HG02763 (cell line): ENCODE data around the gene CERS5.
A peak's percentile ranks its signal among the peaks of the same experiment; 100 is the strongest.
"Not testable (repeated sequence)": the region's sequence is repeated elsewhere in the genome, so short reads cannot be mapped to it uniquely, and the experiment has no call there.

Source experiments
- ATAC-seq: cut with Tn5 transposase; IDR thresholded peaks from one replicate; pipeline ENCODE4 v1.9.1; 2021; ENCODE audit warnings: mild to moderate bottlenecking, moderate library complexity; ENCODE audit not compliant: unreplicated experiment

The CERS5 gene

DNA sequence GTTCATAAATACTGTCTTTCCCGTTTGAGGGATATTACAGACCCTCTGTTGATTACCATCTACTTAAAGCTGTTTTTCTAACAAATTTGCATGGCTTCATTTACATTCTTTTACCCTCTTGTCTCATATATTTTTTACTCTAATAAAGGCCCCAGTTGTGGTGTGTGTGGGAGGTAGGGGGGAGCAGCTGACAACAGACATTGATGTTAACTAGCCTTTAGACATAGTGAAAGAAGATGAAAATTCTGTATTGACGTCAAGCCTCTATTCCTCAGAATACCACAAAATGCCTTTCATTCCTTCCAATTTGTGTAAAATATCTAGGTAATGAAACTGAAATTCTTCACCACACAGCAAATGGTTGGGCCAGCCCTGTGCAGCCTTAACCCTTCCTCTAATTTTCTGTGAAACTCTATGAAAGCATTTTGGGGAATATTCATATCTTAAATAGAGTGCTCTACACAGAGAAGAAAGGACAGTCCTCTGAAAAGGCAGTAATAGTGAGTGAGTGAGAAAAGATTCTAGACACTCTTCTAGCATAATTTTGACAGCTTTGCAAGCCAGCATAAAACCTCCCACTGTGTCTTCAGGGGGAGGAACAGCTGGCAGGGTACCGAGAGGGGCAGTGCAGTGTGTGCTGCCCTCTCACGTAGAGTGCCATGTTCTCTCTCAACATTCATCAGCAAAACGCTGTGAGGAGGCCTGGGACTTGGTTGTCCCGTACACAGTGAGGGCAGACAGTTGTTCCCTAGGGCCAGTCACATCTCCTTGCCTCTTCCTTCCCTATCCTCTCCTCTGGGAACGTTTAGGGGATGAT, 20.1 kb upstream of the CERS5 start:
- ATAC-seq = no peak

DNA sequence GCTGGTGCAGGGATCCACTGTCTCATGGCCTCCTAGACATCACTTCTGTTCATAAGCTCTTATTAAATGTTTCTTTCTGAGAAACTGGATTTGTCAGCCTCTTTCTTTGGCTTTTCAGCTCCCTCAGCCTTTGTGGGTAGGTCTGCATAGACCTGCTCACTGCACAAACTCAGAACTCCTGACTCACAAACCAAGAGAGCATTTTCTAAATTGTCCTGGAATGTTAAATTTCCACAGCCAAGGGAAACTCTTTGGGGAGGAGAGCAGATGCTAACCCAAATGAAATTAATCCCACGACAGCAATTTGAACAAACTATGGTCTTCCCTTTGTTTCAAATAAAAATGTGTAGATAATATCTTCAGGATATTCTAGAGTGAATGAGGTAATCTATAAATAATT, 19.5 kb upstream of the CERS5 start:
- ATAC-seq = no peak

DNA sequence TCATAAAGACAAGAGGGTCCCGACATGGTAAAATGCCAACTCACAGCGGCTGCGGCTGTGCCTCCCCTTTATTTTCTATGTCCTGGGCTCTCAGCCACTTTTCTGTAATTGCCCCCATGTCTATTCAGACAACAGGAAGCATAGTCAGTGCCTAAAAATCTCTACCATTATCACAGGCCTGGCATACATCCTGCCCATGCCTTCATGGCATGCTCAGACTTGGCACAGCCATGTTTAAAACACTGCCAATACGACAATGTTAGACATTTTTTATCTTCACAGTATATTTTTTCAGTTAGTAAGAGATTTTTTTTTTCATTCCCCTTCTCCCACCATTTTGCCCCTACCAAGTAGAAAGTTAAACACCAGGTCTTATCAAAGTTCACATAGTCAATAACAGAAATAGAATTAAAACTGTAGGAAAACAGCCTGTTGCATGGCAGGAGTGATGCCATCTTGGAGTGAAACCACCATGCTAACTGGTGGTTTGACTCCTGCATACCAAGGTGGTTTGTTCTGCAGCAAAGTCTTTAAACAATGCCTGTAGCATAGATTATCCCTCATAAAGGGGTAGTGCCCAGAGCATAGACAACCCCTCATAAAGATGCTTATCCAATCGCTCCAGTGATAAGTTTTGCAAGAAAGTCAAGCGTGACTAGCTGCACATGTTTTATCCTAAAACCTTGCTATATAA, 18.9 kb upstream of the CERS5 start:
- no peak for ATAC-seq

DNA sequence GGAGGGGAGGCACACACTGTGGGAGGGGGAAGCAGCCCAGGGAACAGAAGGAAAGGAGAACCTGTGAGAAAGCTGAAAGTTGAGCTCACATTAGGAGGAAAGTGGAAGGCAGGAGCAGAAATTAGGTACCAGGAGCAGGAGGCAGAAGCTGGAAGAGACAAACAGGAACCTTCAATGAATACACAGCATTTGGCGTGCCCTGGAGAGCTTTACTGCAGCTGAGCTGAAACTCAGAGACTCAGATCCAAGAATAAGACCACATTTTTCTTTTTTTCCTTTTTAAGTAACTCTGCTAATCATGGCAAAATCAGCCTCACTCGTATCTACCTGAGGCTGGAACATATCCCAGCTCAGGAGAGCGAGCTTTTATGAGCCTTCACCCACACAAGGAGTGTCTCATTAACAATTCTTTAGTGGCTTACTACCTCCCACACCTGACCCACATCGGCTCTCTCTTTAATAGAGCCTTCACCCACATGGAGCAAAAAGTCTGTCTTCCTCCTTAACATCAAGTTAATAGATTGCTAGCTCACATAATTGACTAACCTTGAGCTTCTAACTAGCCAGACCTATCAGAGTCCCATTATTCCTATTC, 18.2 kb upstream of the CERS5 start:
- no peak for ATAC-seq

DNA sequence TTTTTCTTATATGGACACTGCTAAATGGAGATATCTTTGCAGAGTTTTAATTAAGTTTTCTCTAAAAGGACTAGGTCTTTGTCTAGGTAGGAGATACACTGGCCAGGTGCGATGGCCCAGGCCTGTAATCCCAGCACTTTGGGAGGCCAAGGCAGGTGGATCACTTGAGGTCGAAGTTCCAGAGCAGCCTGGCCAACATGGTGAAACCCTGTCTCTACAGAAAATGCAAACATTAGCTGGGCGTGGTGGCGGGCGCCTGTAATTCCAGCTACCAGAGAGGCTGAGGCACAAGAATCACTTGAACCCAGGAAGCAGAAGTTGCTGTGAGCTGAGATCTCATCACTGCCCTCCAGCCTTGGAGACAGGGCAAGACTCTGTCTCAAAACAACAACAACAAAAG, 17.1 kb upstream of the CERS5 start:
- no peak for ATAC-seq

DNA sequence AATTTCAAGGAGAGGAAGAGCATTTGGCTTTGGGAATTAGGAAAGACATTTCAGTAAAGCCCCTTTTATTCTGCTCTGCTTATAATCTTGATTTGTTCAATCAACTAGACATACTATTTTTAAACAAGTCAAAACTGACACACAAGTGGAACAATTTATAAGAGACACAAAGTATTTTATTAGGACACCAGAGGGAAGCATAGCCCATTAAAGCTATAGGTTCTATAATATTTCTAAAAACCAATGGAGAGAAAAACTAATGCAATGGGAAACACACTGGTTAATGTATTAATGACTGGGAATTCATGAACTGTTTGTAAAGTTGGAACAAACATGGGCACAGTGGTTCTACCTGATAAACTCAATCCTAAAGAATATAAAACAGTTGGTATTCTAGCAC, 15.3 kb upstream of the CERS5 start:
- no peak for ATAC-seq

DNA sequence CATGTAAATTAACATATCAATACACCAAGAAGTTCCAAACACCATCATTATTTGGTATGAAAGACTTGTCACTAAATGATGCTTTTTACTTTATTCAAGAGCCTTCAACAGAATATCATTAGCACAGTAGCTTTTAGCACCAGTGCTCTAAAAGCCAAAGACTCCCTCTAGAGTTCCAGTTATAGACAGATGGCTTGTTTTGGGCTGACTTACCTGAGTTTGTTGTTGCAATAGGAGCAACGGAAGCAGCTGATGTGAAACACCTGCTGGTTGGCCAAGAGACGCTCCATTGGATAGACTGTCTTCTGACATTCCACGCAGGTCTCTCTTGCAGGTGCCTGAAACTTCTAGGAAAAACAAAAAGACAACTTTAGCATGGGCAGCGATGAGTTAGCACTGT, 14.5 kb upstream of the CERS5 start:
- ATAC-seq = no peak

DNA sequence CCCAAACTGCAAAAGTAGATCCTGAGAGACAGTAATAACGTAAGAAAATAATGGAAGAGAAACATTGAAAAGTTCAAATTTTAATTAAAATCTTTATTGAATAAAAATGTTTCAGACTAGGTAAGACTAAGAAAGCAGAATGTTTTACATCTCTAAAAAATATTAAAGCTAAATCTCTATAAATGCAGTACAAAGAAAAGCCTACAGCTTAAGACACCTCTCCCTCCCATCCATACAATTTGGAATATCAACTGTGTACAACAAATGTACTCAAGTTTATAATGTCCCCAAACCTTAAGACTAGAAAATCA, 8.5 kb upstream of the CERS5 start:
- no peak for ATAC-seq

DNA sequence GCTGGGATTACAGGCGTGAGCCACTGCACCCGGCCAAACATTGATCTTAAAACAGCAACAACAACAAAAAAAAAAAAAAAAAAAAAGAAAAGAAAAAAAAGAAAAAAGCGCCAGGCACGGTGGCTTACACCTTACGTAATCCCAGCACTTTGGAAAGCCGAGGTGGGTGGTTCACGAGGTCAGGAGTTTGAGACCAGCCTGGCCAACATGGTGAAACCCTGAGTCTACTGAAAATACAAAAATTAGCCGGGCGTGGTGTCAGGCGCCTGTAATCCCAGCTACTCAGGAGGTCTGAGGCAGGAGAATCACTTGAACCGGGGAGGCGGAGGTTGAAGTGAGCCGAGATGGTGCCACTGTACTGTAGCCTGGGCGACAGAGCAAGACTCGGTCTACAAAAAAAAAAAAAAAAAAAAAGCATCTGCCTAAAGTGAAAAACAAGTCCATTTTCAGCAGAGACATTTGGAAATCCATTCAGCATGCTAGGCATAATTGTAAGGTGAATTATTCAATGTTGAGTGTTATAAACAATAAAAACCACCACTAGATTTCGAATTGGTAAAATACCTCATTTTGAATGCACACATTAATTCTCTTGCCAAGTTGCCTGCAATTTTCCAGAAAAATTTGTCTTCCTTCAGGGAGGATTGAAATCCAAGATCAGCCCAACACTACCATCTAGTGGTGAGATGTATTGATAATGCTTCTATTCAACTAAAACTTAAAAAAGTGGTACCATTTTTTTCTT, 8.0 kb upstream of the CERS5 start:
- no peak for ATAC-seq

DNA sequence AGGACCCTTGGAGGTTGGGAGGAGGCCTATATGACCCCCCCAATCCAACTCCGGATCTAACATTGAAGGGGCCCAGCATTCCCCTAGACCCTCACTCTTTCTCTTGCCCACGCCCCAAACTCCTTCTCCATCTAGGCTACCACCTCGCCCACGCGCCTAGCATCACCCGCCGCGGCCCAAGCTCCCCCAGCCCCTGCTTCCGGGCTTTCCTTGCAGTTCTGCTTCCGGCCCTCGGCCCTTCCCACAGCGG, 445 bp downstream of the CERS5 start:
- ATAC-seq = peak; percentile 34

DNA sequence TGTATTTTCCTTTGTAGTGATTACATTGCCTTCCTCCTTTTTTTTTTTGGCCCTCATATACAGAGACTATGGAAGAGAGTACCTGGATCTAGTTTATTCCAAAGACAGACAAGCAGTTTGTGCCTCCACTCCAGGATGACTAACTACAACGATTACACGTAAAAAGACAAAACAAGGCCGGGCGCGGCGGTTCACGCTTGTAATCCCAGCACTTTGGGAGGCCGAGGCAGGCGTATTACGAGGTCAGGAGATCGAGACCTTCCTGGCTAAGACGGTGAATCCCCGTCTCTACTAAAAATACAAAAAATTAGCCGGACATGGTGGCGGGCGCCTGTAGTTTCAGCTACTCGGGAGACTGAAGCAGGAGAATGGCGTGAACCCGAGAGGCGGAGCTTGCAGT, 2.2 kb downstream of the CERS5 start:
- no peak for ATAC-seq

DNA sequence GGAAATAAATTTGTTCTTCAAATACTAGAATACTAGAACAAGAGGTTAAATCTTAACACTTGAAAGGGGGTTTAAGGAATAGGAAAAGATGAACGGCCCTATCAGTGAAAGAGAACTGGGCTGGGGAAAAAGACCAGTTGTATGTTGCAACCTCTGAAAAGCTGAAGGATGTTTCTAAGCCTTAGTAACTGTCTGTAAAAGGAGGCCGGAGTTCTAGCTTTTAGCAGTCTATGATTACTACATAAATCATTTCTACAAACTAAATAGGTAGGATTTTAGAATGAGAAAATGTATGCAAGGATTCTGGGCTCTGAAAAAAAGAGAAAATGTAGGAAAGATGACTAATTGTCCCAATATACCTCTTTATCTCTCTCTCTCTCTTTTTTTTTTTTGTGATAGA, 4.9 kb downstream of the CERS5 start:
- no peak for ATAC-seq

DNA sequence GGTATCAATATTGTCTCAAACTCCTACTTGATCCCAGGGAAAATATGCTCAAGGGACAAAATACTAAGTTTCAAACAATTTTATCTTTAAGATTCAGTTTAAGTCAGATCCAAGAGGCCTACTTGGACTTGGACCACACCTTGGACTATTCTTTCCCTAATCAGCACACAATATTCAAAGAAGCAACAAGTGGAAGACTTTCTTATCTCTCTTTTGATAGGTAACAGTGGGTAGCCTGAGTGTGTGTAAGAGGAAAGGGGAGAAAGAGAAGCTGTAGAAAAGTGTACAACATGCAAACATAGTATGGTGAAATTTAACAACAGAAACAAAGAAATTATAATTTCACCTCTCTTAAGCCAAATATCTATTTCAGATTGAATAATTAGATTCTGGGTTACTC, 6.5 kb downstream of the CERS5 start:
- ATAC-seq = no peak

DNA sequence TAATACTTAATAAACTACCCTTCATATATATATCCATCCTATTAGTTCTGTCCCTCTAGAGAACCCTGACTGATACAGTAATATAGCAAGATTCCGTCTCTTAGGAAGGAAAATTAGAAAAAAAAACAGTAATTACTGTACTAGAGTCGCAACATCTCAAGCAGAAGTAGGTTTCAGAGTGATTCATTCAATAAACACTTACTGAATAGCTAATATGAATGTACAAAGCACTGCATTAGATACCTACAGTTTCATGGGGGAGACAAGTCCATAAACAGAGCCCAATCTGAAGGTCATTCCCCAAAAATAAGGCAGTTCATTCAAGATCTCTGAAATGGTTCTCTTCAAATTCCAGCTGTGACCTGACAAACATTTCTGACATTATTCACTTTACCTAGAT, 9.9 kb downstream of the CERS5 start:
- no peak for ATAC-seq

DNA sequence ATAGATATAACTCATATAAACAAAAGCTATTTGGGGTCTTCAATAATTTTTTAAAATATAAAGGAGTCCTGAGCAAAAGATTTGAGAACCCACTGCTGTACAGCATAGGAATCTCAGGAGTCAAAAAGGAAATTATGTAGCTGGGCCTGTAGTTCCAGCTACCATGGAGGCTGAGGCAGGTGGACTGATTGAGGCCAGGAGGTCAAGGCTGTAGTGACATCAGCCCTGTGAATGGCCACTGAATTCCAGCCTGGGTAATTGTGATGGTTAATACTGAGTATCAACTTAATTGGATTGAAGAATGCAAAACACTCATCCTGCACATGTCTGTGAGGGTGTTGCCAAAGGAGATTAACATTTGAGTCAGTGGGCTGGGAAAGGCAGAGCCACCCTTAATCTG, 10.5 kb downstream of the CERS5 start:
- no peak for ATAC-seq

DNA sequence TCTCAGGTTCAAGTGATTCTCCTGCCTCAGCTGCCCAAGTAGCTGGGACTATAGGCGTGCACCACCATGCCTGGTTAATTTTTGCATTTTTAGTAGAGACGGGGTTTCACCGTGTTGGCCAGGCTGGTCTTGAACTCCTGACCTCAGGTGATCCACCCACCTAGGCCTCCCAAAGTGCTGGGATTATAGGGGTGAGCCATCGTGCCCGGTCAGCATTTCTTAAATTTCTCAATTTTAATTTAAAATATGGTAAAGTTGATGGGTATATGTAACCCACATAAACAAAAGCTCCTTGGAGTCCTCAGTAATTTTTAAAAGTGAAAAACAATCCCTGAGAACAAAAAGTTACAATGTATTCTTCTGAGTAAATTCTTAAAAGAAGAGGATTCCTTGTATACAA, 12.2 kb downstream of the CERS5 start:
- ATAC-seq = not testable (repeated sequence)

DNA sequence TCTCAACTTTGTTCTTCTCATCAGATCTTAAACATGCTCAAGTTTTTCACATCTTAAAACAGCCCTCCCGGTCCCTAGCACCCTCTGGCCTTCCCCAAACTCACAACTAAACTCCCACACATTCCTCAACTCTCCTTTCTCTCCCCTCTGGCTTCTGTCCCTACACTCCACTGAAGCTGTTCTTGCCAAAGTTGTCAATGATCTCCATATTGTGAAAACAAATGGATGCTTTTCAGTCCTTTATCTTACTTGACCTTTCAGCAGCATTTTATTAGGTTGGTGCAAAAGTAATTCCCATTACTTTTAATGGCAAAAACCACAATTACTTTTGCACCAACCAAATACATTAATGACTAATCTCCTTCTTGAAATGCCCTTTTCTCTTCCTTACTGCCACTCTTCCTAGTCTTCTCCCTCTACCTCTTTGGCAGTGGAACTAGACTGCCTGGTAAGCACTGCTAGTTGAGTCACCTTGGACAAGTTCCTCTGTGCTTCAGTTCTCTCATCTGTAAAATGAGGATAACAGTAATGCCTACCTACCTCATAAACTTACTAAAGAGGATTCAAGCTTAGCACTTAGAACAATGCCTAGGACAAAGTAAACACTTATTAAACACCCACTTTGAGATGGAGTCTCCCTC, 16.0 kb downstream of the CERS5 start:
- no peak for ATAC-seq

DNA sequence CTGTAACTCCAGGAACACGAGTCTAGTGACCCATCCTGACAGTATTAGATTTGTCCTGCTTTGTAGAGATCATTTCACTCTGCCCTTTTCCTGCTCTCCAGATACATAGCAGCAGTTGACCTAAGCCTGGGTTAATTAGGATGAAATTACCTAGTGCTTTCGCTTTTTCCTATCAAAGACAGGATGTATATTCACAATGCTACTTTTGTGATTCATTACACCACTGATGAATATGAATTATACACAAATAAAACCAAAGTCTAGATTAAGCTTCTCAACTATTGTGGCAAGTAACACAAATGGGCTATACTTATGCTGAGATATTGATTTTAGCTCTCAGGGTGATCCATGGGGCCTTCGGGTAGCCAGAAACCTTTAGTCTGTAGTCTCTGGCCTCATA, 17.9 kb downstream of the CERS5 start:
- no peak for ATAC-seq

DNA sequence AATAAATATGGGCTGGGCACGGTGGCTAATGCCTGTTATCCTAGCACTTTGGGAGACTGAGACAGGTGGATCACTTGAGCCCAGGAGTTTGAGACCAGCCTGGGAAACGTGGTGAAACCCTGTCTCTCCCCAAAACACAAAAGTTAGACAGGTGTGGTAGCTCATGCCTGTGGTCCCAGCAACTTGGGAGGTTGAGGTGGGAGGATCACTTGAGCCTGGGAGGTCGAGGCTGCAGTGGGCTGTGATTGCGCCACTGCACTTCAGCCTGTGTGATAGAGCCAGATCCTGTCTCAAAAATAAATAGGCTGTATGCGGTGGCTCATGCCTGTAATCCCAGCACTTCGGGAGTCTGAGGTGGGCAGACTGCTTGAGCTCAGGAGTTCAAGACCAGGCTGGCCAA, 19.2 kb downstream of the CERS5 start:
- not testable (repeated sequence) for ATAC-seq

DNA sequence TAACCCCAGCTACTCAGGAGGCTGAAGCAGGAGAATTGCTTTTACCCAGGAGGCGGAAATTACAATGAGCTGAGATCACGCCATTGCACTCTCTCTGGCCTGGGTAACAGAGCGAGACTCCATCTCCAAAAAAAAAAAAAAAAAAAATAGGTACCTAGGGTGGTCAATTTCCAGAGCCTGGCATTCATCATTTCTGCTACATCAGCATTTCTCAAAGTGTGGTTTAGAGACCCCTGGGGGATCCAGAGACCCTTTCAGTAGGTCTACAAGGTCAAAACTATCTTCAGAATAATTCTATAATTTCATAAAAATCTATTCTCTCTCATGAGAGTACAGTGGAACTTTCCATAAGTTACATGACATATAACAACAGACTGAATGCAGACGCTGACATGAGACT, 19.9 kb downstream of the CERS5 start:
- ATAC-seq = no peak

DNA sequence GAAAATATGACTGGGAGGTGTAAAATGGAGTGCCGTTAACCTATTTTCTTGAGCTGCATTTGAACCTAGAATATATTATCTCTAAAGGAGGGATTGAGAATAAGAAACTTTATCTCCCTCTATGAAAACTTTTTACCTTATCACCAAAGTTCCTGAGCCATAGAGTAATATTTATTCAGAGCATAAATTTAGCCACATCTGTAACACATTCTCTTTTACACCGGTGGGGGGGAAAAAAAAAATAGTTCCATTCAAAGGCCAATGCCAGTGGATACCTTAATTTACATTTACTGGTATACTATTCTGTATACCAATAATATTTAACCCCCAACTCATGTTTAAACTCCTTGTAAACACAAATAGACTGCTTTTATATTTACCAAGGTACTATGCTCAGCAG, 21.7 kb downstream of the CERS5 start:
- ATAC-seq = no peak

DNA sequence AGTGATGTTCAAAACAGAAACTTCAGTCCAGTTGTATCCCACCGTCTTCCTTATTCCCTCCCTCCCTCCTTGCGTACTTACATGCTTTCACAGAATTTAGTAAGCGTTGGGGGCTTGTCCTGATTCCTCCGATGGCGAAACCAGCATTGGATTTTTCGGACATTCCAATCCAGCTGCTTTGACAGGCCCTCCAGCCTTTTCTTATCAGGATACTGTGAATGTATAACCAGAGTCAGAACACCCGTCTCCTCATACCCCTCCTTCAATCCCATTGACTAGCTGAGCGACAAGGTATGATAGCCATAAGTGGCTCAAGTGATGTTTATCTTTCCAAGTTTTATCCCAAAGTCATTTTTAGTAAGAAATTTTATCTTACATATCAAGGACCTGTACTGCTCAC, 24.2 kb downstream of the CERS5 start:
- no peak for ATAC-seq
